ENCODE results near the gene GTPBP6.

DNA sequence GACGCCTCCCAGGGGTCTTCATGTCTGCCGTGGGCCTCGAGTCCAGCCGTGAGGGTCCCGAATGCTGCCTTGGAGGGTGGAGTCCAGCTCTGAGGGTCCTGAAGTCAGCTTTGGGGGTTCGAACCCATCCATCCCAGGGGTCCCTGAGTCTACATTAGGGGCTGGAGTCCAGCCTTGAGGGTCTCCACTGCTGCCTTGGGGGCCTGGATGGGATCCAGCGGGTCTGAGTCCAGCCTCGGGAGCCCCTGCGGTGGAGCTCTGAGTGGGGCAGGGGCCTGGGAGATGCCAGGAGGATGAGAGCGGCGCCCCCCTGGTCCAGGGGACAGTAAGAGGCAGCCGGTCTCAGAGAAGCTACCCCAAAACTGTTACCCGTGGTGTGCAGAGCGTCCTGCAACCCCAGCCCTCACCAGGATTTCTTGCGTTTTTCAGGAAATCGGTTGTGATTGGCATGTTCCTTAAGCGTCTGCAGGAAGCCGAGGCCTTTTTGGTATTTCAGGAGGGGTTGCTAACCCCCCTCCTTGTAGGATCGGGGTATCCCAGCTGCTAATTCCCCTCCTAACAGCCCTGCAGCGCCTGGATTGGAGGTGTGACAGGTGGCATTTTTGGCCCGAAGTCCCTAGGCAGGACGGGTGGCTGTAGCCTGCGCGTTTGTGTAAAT is 1.7 kb upstream of the GTPBP6 start:
- no peak for TF ChIP-seq POLR2AphosphoS5 (IDR thresholded peaks at IDR 0.05)
- TF ChIP-seq, protein P1, sequence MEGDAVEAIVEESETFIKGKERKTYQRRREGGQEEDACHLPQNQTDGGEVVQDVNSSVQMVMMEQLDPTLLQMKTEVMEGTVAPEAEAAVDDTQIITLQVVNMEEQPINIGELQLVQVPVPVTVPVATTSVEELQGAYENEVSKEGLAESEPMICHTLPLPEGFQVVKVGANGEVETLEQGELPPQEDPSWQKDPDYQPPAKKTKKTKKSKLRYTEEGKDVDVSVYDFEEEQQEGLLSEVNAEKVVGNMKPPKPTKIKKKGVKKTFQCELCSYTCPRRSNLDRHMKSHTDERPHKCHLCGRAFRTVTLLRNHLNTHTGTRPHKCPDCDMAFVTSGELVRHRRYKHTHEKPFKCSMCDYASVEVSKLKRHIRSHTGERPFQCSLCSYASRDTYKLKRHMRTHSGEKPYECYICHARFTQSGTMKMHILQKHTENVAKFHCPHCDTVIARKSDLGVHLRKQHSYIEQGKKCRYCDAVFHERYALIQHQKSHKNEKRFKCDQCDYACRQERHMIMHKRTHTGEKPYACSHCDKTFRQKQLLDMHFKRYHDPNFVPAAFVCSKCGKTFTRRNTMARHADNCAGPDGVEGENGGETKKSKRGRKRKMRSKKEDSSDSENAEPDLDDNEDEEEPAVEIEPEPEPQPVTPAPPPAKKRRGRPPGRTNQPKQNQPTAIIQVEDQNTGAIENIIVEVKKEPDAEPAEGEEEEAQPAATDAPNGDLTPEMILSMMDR (IDR thresholded peaks at IDR 0.05) = no peak
